IPS DF 4.7 (cell line): ENCODE measurements around the gene GPR153.

Experiments used
- DNase-seq: peaks from one replicate; pipeline ENCODE4 v3.0.0-alpha.2; 2013; ENCODE audit warnings: low spot score; ENCODE audit errors: extremely low read depth

Gene GPR153

DNA sequence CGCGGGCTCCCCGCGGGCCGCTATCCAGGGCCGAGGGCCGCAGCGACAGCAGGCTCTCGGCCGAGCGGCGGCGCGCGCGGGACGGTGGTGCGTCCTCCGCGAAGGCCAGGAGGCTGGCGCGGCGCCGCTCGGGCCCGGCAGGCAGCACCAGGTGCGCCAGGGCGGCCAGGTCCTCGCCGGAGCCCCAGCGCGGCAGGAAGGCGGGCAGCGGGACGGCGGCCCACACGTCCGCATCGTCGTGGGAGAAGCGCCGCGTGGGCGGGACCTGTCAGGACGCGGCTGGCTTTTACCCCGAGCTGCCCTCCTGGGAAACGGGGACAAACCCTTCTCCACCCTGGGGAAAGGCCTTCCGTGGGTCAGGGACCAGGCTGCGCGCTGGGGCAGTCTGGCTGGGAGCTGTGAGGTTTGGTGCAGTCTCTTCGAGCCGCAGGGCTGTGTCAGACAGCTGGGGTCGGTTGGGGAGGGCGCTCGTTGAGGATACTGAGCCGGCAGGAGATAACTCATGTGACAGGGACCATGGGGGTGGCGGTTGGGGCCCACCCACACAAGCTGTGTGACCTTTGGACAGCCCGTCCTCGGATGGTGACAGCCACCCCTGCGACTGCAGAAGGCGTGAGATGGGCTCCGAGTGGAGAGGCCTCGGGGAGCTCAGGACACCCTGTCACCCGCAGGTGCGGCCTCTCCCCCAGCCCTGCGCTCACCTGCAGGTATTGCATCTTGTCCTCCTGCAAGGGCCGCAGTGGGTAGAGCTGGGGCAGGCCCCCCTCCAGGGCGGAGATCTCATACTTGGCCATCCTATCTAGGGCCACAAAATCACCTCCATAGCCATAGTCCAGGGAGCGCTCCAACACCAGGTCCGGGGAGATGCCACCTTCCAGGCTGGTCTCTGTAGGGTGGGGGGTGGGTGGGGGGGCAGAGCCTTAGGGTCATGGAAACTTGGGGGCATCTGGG lies 10.9 kb downstream of the GPR153 start:
- no peak for DNase-seq

DNA sequence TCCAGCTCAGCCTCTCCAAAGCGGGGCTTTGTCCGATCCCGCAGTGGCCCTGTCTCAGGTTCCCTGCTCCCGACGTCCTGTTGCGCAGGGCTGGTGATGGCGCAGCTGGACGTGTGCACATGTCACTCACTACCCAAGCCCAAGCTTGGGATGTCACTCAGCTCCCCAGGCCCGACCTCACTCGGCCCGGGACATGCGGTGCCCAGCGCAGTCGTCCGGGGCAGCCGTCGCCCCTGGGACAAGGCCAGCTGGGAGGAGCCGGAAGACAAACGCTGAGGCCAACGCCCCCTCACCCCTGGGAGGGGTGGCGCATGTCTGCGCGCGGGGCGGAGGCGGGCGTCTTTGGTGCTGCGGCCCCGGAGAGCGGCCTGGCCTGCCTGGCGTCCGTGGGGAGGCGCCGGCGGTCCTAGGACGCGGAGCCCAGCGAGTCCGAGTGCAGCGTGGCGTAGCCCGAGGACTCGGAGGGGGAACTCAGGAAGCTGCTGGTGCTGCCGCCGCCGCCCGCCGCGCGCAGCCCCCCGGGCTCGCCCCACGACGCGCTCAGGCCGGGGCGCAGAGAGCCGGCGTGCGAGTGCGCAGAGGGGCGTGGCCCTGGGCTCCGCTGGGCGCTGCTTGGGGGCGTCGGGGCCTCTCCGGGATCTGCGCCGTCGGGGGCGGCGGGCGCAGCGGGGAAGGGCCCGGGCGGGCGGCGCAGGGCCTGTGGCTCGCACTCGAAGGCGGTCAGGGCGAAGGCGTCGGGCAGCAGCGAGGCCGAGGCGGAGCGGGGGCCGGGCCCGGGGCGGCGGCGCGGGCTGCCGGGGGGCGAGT lies 11.8 kb downstream of the GPR153 start:
- no peak for DNase-seq

DNA sequence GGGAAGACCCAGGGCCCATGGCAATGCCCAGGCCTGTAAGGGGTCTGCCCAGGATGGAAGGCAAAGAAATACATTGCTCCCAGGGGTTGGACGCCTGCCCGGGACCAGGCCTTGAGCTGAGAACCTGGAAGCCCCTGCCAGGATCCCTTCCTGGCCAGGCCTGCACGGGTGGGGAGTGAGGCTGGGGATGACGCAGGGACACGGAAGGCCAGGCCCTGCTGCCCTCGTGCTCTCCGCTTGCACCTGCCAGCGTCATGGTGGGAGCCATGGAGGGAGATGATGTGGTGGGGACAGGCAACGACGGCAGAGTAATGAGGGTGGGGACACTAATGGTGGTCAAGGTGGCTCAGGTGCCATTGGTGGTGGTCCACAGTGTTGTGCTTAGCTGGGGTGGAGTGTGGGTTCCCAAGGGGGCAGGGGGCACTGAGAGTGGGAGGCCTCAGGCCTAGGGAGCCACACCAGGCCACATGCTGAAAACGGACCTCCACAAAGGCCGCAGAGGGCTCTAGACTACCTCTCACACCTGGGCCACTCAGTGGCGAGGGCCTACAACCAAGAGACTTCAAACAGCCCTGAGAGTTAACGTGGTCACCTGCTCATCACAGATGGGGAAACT lies 12.6 kb downstream of the GPR153 start:
- no peak for DNase-seq

DNA sequence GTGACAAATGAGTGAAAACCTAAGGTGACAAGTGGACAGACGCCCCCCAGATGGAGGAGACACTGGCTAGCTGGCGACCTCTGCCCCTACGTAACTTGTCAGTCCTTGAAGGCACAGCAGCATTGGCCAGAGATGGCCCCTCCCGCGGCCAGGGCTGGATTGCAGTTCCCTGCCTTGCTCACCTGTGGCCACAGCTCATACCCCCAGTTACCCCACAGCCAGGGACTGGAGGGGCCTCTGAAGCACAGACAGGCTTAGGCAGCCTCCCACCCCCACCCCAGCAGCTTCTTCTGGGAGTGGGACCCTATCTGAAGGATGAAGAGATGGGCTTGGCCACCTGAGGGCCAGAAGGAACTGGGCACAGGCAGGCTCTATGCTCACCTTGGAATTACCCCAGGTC lies 13.2 kb downstream of the GPR153 start:
- DNase-seq, result no peak

DNA sequence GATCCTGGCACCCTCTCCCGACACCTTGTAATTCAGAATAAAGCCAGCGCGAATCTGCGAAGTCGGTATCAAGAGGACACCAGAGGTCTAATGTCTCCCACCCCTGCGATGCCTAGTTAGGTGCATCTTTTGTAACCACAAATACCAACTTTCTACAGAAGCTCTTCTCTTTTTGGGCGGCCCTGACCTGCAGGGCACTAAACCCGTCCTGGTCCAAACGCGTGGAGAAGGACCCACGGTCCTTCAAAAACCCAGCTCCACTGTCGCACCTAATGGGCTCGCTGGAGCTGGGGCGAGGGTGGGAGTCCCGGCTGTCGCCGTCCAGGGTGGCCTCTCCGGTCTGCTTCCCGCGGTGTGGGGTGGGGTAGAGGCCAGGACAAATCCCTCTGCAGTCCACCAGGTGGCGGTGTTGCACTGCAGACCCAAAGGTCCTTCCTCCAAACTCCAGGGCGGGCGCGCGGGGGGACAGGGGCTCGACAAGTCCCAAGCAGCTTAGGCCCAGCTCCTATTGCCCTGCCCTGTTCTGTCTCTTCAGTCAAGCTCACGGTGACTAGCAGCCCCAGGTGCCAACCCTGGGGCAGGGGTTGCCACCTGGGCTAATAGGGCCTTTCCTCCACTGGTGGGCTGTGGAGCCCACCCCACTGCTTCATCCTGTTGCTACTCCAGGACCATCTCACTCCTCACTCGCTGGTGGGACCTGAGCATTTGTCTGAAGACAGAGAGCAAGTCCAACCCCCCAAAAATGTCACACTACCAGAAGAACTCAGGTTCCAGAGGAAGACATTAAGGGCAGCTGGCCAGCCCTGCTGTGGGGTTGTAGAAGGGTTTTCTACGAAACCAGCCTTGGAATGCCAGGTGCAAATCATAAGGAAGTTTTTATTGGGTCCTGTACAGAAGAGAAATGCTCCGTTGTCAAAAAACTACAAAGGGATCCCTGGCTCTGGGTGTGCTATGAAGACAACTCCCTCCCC lies 14.1 kb downstream of the GPR153 start:
- DNase-seq, result no peak

DNA sequence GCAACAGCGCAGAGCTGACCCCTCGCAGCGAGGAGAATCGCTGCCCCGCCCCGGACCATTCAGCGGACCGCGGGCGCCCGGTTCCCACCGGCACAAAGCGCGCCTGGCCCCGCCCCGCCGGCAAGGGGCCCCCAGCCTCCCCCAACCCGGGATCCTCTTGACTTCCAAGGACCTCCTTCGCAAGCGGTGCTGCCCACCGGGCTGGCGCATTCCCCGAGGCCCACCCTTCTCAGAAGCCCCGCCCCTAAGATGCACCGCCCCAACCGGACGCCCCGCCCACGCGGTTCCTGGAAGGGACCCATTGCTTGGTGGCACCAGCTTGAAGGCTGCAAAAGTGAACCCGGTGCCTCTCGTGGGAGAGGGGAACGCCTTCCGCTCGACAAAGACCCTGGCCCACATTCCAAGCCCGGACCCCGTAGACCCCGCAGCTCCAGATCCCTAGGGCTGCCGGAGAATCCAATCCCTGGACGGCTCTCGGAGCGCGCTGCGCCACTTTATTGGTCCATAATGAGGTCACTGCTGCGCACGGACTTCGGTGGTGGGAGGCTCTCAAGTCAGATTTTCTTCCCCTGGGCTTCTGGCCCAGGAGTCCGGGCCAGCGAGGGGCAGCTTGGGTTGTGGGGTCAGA lies 14.9 kb downstream of the GPR153 start:
- DNase-seq, result no peak

DNA sequence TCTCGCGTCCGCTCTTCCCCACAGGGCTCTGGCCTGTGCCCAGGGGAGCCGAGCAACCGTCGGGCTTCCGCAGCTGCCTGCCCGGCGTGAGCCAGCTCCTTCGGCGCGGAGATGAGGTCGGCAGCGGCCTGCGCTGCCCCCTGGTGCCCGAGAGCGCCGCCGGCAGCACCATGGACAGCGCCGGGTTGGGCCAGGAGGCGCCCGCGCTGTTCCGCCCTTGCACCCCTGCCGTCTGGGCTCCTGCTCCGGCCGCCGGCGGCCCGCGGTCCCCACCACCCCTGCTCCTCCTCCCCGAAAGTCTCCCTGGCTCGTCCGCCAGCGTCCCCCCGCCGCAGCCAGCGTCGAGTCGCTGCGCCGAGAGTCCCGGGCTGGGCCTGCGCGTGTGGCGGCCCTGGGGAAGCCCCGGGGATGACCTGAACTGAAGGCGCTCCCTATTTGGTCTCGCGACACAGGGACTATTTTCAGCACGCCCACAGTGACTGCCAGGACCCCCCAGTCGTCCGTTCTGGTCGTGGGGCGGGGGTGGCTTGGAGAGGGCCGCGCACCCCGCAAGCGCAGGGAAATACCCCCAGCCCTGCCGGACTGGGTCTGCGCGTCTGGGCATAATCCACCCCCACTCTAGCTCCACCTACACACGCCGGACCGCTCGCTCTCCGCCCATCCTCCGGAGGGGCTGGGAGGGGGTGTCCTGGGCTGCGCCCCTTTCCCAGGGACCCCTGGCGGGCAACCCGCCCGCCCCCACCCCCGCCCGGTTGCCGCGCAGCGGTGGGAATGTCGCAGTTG lies 15.6 kb downstream of the GPR153 start:
- DNase-seq, result no peak

DNA sequence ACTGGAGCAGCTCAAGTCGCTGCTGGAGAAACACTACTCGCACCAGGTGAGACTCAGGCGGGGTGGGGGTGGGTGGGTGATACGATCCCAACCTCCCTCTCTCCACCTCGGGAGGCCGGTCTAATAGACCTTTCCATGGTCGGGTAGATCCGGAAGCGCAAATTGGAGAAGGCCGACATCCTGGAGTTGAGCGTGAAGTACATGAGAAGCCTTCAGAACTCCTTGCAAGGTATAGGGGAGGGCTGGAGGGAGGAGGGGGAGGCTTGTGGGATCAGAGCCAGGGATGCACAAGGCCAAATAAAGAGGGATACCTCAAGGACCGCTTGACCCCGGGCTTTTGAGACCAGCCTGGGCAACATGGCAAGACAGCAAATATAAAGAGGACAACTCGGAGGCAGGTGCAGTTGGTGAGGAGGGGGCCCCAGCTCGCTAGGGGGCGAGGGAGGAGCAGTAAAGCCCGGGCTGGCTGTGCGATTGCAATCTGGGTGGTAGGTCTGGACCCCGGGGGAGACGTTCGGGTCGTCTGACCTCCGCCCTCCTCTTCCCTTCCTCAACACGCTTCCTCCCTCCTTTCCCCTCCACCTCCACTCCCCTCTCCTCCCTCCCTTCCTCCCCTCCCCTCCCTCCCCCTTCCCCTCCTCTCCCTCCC lies 16.4 kb downstream of the GPR153 start:
- no peak for DNase-seq

DNA sequence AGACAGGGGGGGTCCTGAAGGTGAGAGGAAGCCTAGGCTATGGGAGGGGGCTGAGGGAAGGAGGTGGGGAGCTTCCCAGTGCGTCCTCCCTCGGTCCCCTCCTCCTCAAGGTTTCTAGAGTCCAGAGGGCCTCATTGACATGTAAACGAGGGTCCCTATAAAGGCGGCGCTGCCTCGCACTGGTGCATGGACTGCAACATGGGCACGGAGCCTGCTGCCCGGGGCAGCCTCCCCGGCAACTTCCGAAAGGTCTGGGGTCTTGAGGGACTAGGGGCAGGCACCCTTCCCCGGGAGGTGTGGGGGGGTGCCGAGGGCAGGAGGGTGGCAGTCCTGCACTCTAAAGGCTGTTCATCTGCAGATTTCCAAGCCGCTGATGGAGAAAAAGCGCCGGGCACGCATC lies 16.9 kb downstream of the GPR153 start, which contains the start of gene HES3:
TSS of gene HES3 (plus strand) at position 187 of the 400 bp plus-strand sequence. CDS start at position 374, 187 bp downstream.
- DNase-seq, result no peak

DNA sequence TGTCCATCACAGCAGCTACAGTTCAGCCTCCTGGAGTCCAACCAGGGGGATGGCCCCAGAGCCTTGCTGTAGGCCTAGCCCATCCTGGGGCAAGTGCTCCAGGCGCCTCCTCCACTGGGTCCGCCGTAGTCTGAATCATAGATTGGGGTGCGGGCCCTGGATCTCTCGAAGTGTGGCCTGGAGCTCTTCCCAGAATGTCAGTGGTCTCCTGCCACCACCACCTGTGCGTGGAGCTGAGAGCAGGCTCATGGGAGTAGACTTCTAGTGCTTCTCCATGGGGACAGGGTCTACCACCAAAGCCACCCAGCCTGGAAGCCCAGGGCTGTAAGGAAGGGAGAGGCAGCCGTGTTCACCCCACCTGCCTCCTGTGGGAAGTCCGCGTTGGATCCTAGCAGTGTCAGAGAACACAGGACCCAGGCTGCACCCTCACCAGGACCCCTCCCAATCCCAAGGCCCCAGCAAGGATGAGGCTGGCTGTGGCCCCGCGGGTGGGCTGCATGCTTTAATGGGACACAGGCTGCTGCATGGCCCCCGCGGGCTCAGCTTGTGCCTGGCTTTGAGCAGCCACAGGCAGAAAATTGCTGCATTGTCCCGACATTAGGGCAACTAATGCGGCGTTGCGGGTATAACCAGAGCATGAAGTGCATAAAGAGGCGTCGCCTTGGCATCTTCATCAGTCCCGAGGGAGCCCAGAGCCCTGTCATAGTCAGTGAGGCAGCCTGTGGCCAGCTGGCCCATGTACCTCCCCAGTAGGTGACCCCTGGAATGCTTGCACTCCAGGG lies 17.7 kb downstream of the GPR153 start:
- DNase-seq, result no peak

DNA sequence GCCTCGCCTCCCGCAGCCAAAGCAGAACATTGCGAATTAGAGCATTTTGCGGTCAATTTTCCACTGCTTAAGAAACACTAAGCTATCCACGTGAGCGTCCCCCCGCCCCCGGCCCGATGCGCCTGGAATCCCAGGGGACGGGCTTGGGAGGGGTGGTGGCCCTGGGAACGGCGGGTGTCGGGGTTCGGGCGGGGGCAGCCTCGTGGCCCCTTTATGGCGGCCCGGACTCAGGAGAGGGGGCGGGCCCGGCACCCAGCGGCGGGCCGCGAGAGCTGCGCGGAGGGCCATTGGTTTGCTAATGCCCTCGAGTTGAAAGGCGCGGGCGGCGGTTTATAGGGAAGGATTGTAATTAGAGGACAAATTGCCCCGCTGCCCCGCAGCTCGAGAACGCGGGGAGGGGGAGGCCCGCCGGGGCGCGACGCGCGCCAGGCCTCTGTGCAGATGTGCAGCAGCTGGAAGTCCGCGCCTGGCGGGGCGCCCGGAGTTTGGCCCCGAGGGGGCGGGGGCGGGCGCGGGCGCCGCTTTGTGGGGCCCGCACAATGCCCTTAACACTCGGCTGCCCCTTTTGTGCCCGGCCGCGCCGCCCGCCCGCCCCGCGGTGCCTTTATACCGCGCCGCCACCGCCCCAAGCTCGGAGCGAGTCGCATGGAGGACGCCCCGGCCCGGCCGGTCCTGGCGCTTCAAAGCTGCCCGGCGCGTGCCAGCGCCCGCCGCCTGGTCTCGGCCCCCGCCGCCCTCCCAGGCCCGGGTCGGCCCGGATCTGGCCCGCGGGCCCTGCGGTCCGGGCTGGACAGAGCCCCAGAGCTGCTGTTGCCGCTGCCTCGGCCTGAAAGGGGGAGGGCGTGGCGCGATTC lies 18.8 kb downstream of the GPR153 start:
- DNase-seq, result no peak

DNA sequence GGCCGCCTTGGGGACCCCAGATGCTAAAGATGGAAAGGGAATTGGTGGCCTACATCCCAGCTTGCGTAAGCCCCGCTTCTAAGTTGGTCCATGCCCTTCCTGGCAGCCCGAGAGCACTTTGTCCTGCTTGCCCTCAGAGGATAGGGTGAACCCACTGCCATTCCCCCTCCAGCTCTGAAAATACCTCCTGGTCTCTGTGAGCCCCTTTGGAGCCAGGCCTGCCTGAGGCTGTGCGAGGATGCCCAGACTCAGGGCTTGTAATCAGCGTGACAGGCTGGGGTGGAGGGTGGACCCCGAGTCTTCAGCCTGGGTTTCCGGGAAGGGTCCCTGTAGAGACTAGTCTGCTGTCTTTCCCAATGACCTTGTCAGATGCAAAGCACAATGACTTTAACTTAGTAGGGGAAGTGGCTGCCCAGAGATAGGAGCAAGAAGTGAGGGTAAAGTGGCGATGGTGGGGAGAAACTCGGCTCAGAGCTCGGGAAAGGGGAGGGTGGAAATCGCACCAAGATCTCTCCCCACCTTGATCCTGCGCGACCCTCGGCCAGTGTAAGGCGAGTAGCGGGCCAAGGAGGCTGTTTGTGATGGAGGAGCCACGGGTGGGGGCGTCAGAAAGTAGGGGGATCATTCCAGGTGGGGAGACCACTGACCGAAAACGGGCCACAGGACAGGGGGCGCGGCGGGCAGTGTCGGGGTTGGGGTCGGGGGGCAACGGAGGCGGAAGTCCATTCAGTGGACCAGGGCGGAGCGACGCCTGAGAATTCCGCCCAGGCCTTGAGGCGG lies 19.6 kb downstream of the GPR153 start:
- DNase-seq, result no peak

DNA sequence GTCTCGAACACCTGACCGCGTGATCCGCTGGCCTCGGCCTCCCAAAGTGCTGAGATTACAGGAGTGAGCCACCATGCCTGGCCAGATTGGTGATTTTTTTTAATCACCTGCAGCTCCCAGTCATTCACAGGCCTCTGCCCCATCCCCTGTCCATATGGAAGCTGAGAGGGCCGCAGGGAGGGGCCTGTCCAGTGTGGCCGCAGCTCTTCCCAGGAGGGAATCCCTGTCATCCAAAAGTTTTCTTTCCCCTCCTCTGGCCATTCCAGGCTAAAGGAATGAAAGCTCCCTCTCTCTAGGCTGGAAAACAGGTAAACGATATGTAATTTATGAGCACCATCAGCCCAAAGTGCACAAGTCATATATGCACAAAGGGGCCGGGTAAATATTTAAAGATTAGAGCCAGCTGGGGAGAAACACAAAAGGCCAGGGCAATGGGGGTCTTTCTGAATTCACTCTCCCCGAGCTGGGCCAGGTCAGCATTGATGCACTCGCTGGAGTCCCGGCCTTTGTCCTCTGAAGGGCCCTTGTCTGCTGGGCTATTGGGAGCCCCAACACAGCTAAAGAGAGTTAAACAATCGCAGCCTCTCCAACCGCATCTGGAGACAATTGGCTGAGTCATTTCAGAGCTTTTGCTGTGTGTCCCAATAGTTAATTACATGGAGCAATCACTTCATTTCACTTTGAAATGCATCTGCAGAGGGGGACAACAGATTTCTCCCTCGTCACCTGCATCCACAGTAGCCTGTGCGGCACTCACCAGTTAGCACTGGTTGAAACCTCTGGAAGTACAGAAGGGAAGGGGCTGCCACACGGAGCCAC lies 20.7 kb downstream of the GPR153 start:
- no peak for DNase-seq

DNA sequence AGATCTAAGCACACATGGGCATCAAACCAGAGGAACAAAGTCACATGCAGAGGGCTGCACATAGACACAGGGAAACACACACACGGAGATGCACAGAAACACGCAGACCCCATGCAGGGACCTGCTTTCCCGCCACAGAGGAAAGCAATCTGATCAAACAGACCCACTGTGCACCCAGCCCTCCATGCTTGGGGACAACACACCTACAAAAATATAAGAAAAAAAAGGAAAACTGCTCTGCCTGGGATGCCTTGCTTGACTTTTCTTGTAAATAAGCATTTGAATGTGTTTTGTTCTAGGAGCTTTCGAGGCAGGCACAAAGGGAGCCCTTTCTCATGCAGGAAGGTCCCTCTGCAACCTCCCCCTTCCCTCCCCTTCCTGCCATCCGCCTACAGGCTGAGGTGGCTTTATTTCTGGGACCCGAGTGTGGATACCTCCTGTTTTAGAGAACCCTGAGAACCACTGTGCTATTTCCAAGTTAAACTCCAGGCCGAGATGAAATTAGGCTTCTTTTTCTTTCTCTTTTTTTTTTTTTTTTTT lies 21.6 kb downstream of the GPR153 start:
- DNase-seq, result no peak

DNA sequence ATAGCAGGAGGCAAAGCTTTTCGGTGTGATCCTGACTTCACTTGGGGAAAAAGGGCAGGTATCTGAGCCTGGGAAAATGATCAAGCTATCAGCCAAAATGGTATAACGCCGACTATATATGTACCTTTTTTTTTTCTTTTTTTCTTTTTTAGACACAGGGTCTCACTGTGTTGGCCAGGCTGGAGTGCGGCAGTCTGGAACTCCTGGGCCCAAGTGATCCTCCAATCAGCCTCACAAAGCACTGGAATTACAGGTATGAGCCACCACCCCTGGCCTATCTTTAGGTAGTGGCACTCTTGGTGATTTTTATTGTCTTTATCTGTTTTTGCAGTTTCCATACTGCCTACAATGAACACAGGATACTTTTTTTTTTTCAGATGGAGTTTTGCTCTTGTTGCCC lies 23.8 kb downstream of the GPR153 start:
- DNase-seq, result no peak
